ENCODE measurements around the gene ASPSCR1.

Gene ASPSCR1

DNA sequence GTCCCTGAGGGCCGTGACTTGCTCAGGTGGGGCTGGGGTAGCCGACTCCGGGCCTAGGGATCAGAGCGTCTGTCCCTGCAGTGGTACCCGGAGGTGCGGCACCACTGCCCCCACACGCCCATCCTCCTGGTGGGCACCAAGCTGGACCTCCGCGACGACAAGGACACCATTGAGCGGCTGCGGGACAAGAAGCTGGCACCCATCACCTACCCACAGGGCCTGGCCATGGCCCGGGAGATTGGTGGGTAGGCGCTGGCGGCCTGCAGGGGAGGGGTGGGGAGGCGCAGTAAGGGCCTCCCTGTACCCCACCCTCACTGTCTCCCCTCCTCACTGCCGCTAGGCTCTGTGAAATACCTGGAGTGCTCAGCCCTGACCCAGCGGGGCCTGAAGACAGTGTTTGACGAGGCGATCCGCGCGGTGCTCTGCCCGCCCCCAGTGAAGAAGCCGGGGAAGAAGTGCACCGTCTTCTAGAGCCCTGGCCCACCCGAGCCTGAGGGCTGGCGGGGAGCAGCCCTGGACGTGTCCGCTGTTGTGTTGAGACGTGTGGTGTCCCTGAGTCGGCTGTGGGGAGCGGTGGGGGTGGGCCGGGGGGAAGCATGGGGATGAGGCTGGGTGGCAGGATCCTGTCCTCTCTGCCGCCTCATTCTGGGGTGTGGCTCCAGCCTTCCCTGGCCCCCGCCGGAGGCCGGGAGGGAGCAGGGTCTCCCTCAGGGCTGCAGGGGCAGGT lies 56.1 kb downstream of the ASPSCR1 start:
- DNase-seq (ENCODE audit: low read depth) = no peak
- no peak overlapping the region for H3K4me3 ChIP-seq (ENCODE audit: low read length)
- TF ChIP-seq, protein P1, sequence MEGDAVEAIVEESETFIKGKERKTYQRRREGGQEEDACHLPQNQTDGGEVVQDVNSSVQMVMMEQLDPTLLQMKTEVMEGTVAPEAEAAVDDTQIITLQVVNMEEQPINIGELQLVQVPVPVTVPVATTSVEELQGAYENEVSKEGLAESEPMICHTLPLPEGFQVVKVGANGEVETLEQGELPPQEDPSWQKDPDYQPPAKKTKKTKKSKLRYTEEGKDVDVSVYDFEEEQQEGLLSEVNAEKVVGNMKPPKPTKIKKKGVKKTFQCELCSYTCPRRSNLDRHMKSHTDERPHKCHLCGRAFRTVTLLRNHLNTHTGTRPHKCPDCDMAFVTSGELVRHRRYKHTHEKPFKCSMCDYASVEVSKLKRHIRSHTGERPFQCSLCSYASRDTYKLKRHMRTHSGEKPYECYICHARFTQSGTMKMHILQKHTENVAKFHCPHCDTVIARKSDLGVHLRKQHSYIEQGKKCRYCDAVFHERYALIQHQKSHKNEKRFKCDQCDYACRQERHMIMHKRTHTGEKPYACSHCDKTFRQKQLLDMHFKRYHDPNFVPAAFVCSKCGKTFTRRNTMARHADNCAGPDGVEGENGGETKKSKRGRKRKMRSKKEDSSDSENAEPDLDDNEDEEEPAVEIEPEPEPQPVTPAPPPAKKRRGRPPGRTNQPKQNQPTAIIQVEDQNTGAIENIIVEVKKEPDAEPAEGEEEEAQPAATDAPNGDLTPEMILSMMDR (conservative IDR thresholded peaks at IDR 0.05; ENCODE audit: low read depth, low read length) = no peak

- DNase-seq (ENCODE audit: low read depth) = no peak
- TF ChIP-seq, protein P1 (conservative IDR thresholded peaks at IDR 0.05; ENCODE audit: low read depth, low read length) = no peak
- no peak overlapping the region for H3K4me3 ChIP-seq (ENCODE audit: low read length)
Observed at GRCh38 chr17:82034371-82035011, 57.1 kb downstream of the ASPSCR1 start.

GRCh38 chr17:82035488-82035887 lies 58.1 kb downstream of the ASPSCR1 start:
- DNase-seq (ENCODE audit: low read depth) = no peak
- TF ChIP-seq, protein P1 (conservative IDR thresholded peaks at IDR 0.05; ENCODE audit: low read depth, low read length) = no peak
- no peak overlapping the region for H3K4me3 ChIP-seq (ENCODE audit: low read length)

- DNase-seq (ENCODE audit: low read depth) = no peak
- no peak overlapping the region for H3K4me3 ChIP-seq (ENCODE audit: low read length)
- TF ChIP-seq, protein P1 (conservative IDR thresholded peaks at IDR 0.05; ENCODE audit: low read depth, low read length) = no peak
Observed at GRCh38 chr17:82035956-82036633, 58.7 kb downstream of the ASPSCR1 start.

GRCh38 chr17:82036634-82037091 lies 59.2 kb downstream of the ASPSCR1 start:
- peak overlapping the region; percentile 64 for H3K4me3 ChIP-seq (ENCODE audit: low read length)
- no peak for DNase-seq (ENCODE audit: low read depth)
- TF ChIP-seq, protein P1 (conservative IDR thresholded peaks at IDR 0.05; ENCODE audit: low read depth, low read length) = no peak

DNA sequence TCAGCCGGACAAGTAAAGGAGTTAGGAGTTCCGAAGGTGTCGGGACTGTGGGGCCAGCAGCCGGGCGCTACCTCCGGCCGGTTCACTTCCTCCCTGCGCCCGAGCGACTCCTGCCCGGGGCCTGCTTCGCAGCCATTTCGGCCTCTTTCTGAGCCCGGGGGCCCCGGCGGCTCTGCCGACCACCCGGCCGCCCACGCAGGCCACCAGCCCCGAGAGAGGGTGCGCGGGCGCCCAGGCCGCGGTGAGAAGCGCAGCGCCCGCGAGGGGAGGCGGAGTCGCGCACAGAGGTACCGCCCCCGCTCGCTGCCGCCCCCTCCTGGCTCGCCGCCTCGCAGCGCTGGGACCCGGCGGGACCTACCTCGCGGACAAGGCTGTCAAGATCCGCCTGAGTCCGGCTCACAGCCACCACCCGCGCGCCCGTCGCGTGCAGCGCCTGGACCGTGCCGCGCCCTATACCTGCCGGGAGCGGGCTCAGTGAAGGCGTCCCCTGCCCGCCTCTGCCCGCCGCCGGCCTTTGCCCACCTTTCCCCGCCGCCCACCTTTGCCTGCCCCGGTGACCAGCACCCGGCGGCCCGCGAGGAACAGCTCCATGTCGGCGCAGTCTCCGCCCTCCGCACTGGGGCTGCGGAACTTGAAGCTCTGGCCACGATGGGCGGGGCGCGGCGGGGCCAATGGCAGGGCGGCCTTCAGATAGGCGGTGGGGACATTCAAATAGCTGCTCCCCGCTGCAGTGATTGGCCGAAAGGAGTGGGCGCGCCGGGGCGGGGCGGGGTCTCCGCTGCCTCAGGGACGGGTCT lies 59.9 kb downstream of the ASPSCR1 start, which contains the start of gene DCXR:
TSS of gene DCXR (minus strand) at position 606 of the 797 bp plus-strand sequence. CDS start at position 591, 15 bp downstream.
- H3K4me3 ChIP-seq (ENCODE audit: low read length) = peak within 1 kb of the TSS; percentile 64
- TF ChIP-seq, protein P1 (conservative IDR thresholded peaks at IDR 0.05; ENCODE audit: low read depth, low read length) = peak; percentile 62
- DNase-seq (ENCODE audit: low read depth) = peak; percentile 80

All from retinal pigment epithelial cell (primary cell).